Subcutaneous adipose tissue (tissue), 4 donors: Measurements from ENCODE around the gene C1QTNF1. TPM values are rescaled to one million over a fixed set of nuclear protein-coding genes. Genes with fewer than 3 reads are reported as not detected.

Experiments
- total RNA-seq, 4 donors: library from RNA; depleted of rRNA; stranded (reverse); fragments of >200 nt; gene quantifications; one replicate each; pipeline ENCODE4 v1.1.0, GENCODE V29; 2016
- TF ChIP-seq, protein P1 (sequence below): fragments of 450-650 bp; IDR thresholded peaks from one replicate; pipeline ENCODE4 v1.5.1; 2016; ENCODE audit warnings: low read depth, mild to moderate bottlenecking, control low read depth, antibody characterized with exemption, moderate library complexity

The C1QTNF1 gene
- total RNA-seq, 4 donors from 2014 or later: 198 to 469 (median 294) TPM

- TF ChIP-seq, protein P1, sequence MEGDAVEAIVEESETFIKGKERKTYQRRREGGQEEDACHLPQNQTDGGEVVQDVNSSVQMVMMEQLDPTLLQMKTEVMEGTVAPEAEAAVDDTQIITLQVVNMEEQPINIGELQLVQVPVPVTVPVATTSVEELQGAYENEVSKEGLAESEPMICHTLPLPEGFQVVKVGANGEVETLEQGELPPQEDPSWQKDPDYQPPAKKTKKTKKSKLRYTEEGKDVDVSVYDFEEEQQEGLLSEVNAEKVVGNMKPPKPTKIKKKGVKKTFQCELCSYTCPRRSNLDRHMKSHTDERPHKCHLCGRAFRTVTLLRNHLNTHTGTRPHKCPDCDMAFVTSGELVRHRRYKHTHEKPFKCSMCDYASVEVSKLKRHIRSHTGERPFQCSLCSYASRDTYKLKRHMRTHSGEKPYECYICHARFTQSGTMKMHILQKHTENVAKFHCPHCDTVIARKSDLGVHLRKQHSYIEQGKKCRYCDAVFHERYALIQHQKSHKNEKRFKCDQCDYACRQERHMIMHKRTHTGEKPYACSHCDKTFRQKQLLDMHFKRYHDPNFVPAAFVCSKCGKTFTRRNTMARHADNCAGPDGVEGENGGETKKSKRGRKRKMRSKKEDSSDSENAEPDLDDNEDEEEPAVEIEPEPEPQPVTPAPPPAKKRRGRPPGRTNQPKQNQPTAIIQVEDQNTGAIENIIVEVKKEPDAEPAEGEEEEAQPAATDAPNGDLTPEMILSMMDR: no peak
Observed at GRCh38 chr17:79066963-79067362, 43.0 kb downstream of the C1QTNF1 start.

DNA sequence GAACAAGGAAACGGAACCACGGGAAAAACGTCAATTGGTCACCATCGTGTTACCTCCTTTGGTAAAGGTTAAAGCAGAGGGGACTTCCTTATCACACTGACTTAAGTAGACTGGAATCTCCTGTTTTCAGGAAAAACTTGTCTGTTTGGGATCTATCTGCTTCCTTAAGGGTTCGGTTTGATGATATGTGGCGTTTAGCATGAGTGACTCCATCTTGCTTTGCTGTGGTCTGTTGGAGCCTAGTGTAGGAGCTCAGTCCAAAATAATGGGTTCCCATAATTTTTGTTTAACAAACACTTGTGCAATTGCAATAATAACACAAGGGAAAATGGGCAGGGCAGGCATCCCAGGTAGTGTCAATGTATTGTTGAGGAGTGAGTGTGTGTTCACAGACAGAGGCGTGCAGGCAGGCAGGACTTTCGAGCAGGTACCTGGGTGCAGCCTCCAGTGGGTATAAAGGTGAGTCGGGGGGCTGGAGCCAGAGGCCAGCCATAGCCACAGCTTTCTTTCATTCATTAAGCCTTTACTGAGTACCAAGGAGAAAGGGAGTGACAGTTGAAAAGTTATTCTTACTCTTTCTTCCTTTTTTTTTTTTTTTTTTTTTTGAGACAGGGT is 46.4 kb downstream of the C1QTNF1 start:
- TF ChIP-seq, protein P1: no peak

GRCh38 chr17:79071161-79071740 is 47.3 kb downstream of the C1QTNF1 start:
- TF ChIP-seq, protein P1: no peak

DNA sequence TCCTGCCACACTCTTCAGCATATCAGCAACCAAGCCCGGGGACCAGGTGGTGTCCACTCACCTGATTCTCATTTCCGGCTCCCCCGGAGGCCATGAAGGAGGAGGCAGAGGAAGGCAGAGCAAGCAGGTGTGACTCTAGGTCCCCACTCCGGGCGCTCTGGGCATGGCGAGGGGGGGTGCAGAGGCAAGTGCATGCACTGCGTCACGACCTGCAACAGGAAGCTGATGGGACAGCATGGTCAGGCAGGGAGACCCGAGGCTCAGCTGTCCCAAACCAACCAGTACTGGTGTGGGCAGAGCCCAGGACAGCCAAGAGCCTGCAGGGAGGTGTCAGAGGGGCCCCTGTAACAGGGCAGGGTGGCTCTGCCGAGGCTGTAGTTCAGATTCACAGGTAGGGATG is 48.6 kb downstream of the C1QTNF1 start:
- TF ChIP-seq, protein P1: no peak

DNA sequence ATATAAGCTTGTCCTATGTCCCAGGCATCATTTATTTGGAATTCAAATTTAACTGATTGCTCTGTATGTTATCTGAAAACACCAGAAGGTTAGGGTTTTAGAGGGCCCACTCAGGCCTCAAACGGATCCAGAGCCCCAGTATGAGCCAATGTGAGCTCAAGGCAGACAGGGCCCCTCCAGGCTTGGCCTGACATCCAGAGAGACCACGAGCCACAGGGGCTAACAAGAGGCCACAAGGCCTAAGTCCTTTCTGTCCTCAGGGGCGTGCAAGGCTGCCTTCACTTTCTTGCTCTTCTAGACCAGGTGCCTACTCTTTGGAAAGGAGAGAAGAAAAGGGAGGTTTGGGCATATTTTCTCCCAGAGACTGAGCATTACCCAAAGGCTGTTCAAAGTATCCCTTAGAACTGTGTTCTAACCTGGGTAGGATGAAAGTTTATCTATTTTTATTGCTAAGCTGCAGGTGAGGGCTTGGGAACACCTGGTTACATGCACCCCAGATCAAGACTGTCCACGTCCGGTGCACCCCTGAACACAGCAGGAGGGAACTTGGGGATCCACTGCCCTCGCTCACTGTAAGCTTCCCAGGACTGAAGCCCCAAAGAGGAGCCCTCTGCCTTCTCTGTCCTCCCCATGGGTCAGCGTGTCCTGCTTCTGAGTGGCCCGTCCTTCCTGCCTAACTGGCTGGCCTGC is 49.2 kb downstream of the C1QTNF1 start:
- TF ChIP-seq, protein P1: no peak

DNA sequence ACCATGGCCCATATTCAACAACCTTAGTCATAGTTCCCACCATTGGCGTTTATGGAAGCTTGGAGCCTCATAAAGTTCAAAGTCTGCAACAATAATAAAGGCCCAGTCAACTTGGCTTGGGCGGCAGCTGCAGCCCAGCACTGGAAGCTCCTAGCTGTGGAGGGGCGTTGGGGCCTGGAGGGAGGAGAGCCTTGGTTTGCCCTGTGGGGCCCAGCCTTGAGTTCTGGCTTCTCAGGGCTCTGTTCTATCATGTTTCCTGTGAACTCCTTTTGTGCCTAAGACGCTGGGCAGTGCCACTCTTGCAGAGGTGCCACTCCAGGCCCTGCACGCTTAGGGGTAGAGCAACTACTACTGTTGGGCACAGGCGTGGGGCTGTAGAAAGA is 49.7 kb downstream of the C1QTNF1 start:
- TF ChIP-seq, protein P1: no peak

- TF ChIP-seq, protein P1: no peak
Observed at GRCh38 chr17:79074649-79075445, 50.9 kb downstream of the C1QTNF1 start, which contains the start of gene ENGASE. Gene ENGASE, plus strand, starts transcription at chr17:79074824. Its CDS starts 121 bp downstream, at chr17:79074945.
